Measurements from ENCODE around the gene TMEM259. TPM values are rescaled to one million over a fixed set of nuclear protein-coding genes. Genes with fewer than 3 reads are reported as not detected.

TMEM259 gene
- total and polyA plus RNA-seq, 2 experiments from 2014 or later = 82.8 to 196 TPM

- TF ChIP-seq ZNF462 (CRISPR knock-in tag; IDR thresholded peaks at IDR 0.05) (no peak), CREB1 (CRISPR knock-in tag; IDR thresholded peaks at IDR 0.05; ENCODE audit: low read depth) (no peak), STAT1 (IDR thresholded peaks at IDR 0.05; ENCODE audit: unreplicated experiment) (no peak), EZH2 (IDR thresholded peaks at IDR 0.05; ENCODE audit: low read depth, unreplicated experiment) (no peak), ZNF331 (CRISPR knock-in tag; IDR thresholded peaks at IDR 0.05; ENCODE audit: low read depth) (no peak), JUNB (IDR thresholded peaks at IDR 0.05; ENCODE audit: unreplicated experiment) (no peak), EZH2phosphoT487 (IDR thresholded peaks at IDR 0.05; ENCODE audit: unreplicated experiment) (no peak)
Measured at GRCh38 chr19:1060689-1061088, 39.8 kb upstream of the TMEM259 start (continued).

- Mint-ChIP-seq H3K27me3 (ENCODE audit: insufficient read depth, low read depth, poor library complexity) (peaks cover 4% of the 10 kb centered on the region), H3K36me3 (ENCODE audit: low read depth) (peaks cover 37% of the 10 kb centered on the region), H3K9me3 (peaks cover 34% of the 10 kb centered on the region), H3K27ac (no peak overlapping the region), H3K4me1 (no peaks in the 10 kb centered on the region), H3K4me3 (no peak overlapping the region)
- Histone ChIP-seq H4K20me1 (replicated peaks; ENCODE audit: insufficient read depth) (no peaks in the 10 kb centered on the region), H3F3A (replicated peaks; ENCODE audit: low read depth) (peaks cover 4% of the 10 kb centered on the region; the same call in 1 of the 2 replicates), H3K9me2 (ENCODE audit: insufficient read depth) (no peaks in the 10 kb centered on the region), H3K27ac (ENCODE audit: low read depth) (no peak overlapping the region), H3K27me3 (ENCODE audit: insufficient read depth) (no peaks in the 10 kb centered on the region), H3K4me2 (no peak overlapping the region), H2AFZ (no peak overlapping the region), H3K36me3 (ENCODE audit: insufficient read depth) (peaks cover 18% of the 10 kb centered on the region), H3K4me1 (ENCODE audit: insufficient read depth) (no peaks in the 10 kb centered on the region), H3K4me3 (no peak overlapping the region), H3K79me2 (replicated peaks; ENCODE audit: insufficient read depth) (no peaks in the 10 kb centered on the region)
- no peak for ATAC-seq
- DNase-seq (ENCODE audit: low spot score) = no peak
- TF ChIP-seq STAT1 (IDR thresholded peaks at IDR 0.05; ENCODE audit: unreplicated experiment) (no peak), EZH2 (IDR thresholded peaks at IDR 0.05; ENCODE audit: low read depth, unreplicated experiment) (no peak), CTCF (conservative IDR thresholded peaks at IDR 0.05; ENCODE audit: low read depth in 2 of 2) (no peak), ZNF114 (CRISPR knock-in tag; IDR thresholded peaks at IDR 0.05) (no peak), CREB1 (CRISPR knock-in tag; IDR thresholded peaks at IDR 0.05; ENCODE audit: low read depth) (no peak), REST (IDR thresholded peaks at IDR 0.05; ENCODE audit: unreplicated experiment) (no peak), EZH2phosphoT487 (IDR thresholded peaks at IDR 0.05; ENCODE audit: unreplicated experiment) (no peak)
Measured at GRCh38 chr19:1058112-1058511, 37.2 kb upstream of the TMEM259 start.

All from GM23338 (cell line).